Testis (tissue), 3 donors: ENCODE measurements around the gene CDH4. TPM values are rescaled to one million over a fixed set of nuclear protein-coding genes. Genes with fewer than 3 reads are reported as not detected.

Experiments used
- DNase-seq: peaks from one replicate; pipeline ENCODE4 v3.0.0-alpha.2; 2019
- H3K27ac ChIP-seq, 2 donors: fragments of 200-600 bp; sonication (generic); one replicate each; pipeline ENCODE4 v1.5.1; 2019
- H3K27me3 ChIP-seq: fragments of 200-600 bp; sonication (generic); one replicate; pipeline ENCODE4 v1.5.1; 2019
- H3K36me3 ChIP-seq: fragments of 200-600 bp; sonication (generic); one replicate; pipeline ENCODE4 v1.5.1; 2017; ENCODE audit warnings: low read depth; ENCODE audit errors: missing control alignments
- H3K4me1 ChIP-seq: fragments of 200-600 bp; sonication (generic); one replicate; pipeline ENCODE4 v1.5.1; 2019
- H3K4me3 ChIP-seq, 2 donors: fragments of 200-600 bp; sonication (generic); one replicate each; pipeline ENCODE4 v1.5.1; 2017 to 2019
- H3K9me3 ChIP-seq: fragments of 200-600 bp; sonication (generic); one replicate; pipeline ENCODE4 v1.5.1; 2017
- POLR2A ChIP-seq: fragments of 450-650 bp; IDR thresholded peaks from one replicate; pipeline ENCODE4 v1.6.1; 2017; ENCODE audit warnings: antibody characterized with exemption, mild to moderate bottlenecking, moderate library complexity
- WGBS, 2 donors: methylation state at CpG; one replicate each; pipeline ENCODE4 v1.1.5; 2018; 5-methylcytosine and 5-hydroxymethylcytosine counted together
- intact Hi-C: fragments of 100-400 bp; cut with DNase I; formaldehyde crosslinking; loops from one replicate; pipeline ENCODE4 v1.15.1; 2023; ENCODE audit warnings: low total_unique reads
- polyA plus RNA-seq: library from polyadenylated mRNA; stranded (reverse); fragments of 350-450 nt; fragmentation: Illumina TruSeq; extraction: RNeasy Lipid Tissue Mini Kit (QIAGEN cat#74804); gene quantifications from one replicate; pipeline ENCODE4 v1.2.3, GENCODE V29; 2014; ENCODE audit warnings: low read depth, low replicate concordance; ENCODE audit not compliant: insufficient read depth
- total RNA-seq, 2 donors: library from RNA; depleted of rRNA; stranded (reverse); fragments of >200 nt; gene quantifications; one replicate each; pipeline ENCODE4 v1.2.3, GENCODE V29; 2016
- TF ChIP-seq, protein P1 (sequence below), 3 experiments: fragments of 450-650 bp in 2 of 3; fragments of 200-600 bp in 1 of 3; sonication (generic) in 1 of 3; IDR thresholded peaks; one replicate each; pipeline ENCODE4 v1.5.1; 2016 to 2019; ENCODE audit warnings: antibody characterized with exemption in 3 of 3, mild to moderate bottlenecking in 2 of 3, moderate library complexity in 1 of 3

Gene CDH4
- total and polyA plus RNA-seq, 3 donors from 2014 or later: 1.4 to 3.3 (median 1.9) TPM

GRCh38 chr20:61764471-61765025 is 512.5 kb downstream of the CDH4 start:
- intact Hi-C loops: no loop called here
- Histone ChIP-seq H3K4me3 (no peak overlapping the region), H3K4me1 (peaks cover 13% of the 10 kb centered on the region), H3K36me3 (no peaks in the 10 kb centered on the region), H3K27me3 (no peaks in the 10 kb centered on the region), H3K9me3 (no peaks in the 10 kb centered on the region), H3K27ac (no peak overlapping the region)
- no peak for DNase-seq
- no peak for TF ChIP-seq POLR2A
- TF ChIP-seq, protein P1, sequence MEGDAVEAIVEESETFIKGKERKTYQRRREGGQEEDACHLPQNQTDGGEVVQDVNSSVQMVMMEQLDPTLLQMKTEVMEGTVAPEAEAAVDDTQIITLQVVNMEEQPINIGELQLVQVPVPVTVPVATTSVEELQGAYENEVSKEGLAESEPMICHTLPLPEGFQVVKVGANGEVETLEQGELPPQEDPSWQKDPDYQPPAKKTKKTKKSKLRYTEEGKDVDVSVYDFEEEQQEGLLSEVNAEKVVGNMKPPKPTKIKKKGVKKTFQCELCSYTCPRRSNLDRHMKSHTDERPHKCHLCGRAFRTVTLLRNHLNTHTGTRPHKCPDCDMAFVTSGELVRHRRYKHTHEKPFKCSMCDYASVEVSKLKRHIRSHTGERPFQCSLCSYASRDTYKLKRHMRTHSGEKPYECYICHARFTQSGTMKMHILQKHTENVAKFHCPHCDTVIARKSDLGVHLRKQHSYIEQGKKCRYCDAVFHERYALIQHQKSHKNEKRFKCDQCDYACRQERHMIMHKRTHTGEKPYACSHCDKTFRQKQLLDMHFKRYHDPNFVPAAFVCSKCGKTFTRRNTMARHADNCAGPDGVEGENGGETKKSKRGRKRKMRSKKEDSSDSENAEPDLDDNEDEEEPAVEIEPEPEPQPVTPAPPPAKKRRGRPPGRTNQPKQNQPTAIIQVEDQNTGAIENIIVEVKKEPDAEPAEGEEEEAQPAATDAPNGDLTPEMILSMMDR (IDR thresholded peaks at IDR 0.05): no peak
- WGBS, 2 donors: 74 to 76% methylated on average over 17 of the region's 17 CpGs

GRCh38 chr20:61765081-61765870 is 513.2 kb downstream of the CDH4 start:
- no peak for TF ChIP-seq POLR2A
- TF ChIP-seq, protein P1 (IDR thresholded peaks at IDR 0.05): no peak
- 80 to 81% methylated on average over 15 to 16 of the region's 16 CpGs for WGBS, 2 donors
- intact Hi-C loops: no loop called here

GRCh38 chr20:61765871-61766654 is 514.0 kb downstream of the CDH4 start:
- H3K9me3 ChIP-seq: no peaks in the 10 kb centered on the region
- H3K36me3 ChIP-seq: no peaks in the 10 kb centered on the region
- TF ChIP-seq, protein P1 (IDR thresholded peaks at IDR 0.05): no peak
- TF ChIP-seq POLR2A: no peak
- H3K4me3 ChIP-seq: no peak overlapping the region
- intact Hi-C loops: no loop called here
- H3K4me1 ChIP-seq: peaks cover 1% of the 10 kb centered on the region
- peak; percentile 26 for DNase-seq
- H3K27me3 ChIP-seq: no peaks in the 10 kb centered on the region
- WGBS, 2 donors: 85 to 92% methylated on average over 9 to 12 of the region's 12 CpGs
- no peak overlapping the region for H3K27ac ChIP-seq

More at GRCh38 chr20:61765081-61765870, 513.2 kb downstream of the CDH4 start:
- H3K27ac ChIP-seq: no peak overlapping the region
- no peaks in the 10 kb centered on the region for H3K9me3 ChIP-seq
- no peak for DNase-seq
- peaks cover 7% of the 10 kb centered on the region for H3K4me1 ChIP-seq
- no peaks in the 10 kb centered on the region for H3K36me3 ChIP-seq
- H3K4me3 ChIP-seq: no peak overlapping the region
- no peaks in the 10 kb centered on the region for H3K27me3 ChIP-seq

DNA sequence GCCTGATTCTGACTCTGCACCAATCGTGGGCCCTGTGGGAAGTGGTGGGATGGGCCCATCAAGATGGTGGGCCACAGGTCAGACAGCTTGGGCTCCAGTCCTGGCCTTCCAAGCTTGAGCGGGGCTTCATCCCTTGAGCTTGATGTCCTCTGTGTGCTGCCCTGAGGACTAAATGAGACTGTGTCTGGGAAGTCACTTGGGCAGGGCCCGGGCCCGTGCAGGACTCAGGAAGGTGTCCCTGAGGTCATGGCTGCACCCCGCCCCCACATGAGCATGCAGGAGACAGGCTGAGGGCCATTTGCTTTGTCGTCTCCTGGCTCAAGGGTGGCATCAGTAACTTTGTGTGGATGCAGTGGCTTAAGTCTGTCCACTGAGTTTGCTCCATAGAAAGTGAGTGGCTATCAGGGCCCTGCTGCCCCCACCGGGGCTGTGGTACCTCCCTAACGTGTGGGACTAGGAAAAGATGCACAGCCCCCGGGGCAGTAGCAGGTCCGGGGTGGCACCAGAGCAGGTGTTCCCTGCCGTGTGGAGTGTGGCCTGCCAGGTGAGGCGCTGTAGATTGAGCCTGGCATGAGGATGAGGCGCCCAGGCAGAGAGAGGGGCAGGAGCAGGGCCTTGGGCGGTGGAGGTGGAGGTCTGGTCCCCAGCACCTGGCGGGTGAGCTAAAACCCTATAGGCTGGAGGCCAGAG is 515.0 kb downstream of the CDH4 start:
- Histone ChIP-seq H3K27ac (no peak overlapping the region), H3K4me1 (no peaks in the 10 kb centered on the region), H3K9me3 (no peaks in the 10 kb centered on the region), H3K27me3 (no peaks in the 10 kb centered on the region), H3K4me3 (no peak overlapping the region), H3K36me3 (no peaks in the 10 kb centered on the region)
- 87 to 94% methylated on average over 10 to 15 of the region's 15 CpGs for WGBS, 2 donors
- no peak for TF ChIP-seq POLR2A
- TF ChIP-seq, protein P1 (IDR thresholded peaks at IDR 0.05): no peak
- intact Hi-C loops: no loop called here
- no peak for DNase-seq
